Inferior parietal cortex (tissue), 1 donor: Measurements from ENCODE around the gene FERMT1.
"Not testable (repeated sequence)": the region's sequence is repeated elsewhere in the genome, so short reads cannot be mapped to it uniquely, and the experiment has no call there.

Source experiments
- DNase-seq: peaks from one replicate; pipeline ENCODE4 v3.0.0-alpha.2; 2016; ENCODE audit errors: extremely low spot score

FERMT1 gene

GRCh38 chr20:6070829-6071695, 51.8 kb downstream of the FERMT1 start:
- no peak for DNase-seq

- no peak for DNase-seq
Observed at GRCh38 chr20:6069669-6070068, 53.2 kb downstream of the FERMT1 start.

- DNase-seq: no peak
Observed at GRCh38 chr20:6067763-6068318, 55.0 kb downstream of the FERMT1 start.

- DNase-seq: no peak
Observed at GRCh38 chr20:6066582-6066981, 56.2 kb downstream of the FERMT1 start.

- no peak for DNase-seq
Observed at GRCh38 chr20:6061544-6061943, 61.3 kb downstream of the FERMT1 start.

- no peak for DNase-seq
Observed at GRCh38 chr20:6060213-6060612, 62.6 kb downstream of the FERMT1 start.

- DNase-seq: no peak
Observed at GRCh38 chr20:6058684-6059295, 64.0 kb downstream of the FERMT1 start.

GRCh38 chr20:6057691-6058090, 65.1 kb downstream of the FERMT1 start:
- no peak for DNase-seq

- no peak for DNase-seq
Observed at GRCh38 chr20:6057139-6057538, 65.7 kb downstream of the FERMT1 start.

GRCh38 chr20:6055981-6056569, 66.8 kb downstream of the FERMT1 start:
- DNase-seq: no peak

GRCh38 chr20:6055161-6055783, 67.6 kb downstream of the FERMT1 start:
- DNase-seq: no peak

GRCh38 chr20:6054689-6055051, 68.2 kb downstream of the FERMT1 start:
- DNase-seq: not testable (repeated sequence)

- DNase-seq: no peak
Observed at GRCh38 chr20:6053776-6054688, 68.8 kb downstream of the FERMT1 start, which contains the start of gene LRRN4. LRRN4 (minus strand) TSS chr20:6054060; CDS start chr20:6052799, 1,261 bp downstream.

GRCh38 chr20:6053064-6053775, 69.6 kb downstream of the FERMT1 start:
- DNase-seq: no peak

GRCh38 chr20:6051505-6051904, 71.3 kb downstream of the FERMT1 start:
- no peak for DNase-seq

- DNase-seq: no peak
Observed at GRCh38 chr20:6048391-6048790, 74.4 kb downstream of the FERMT1 start.

GRCh38 chr20:6046432-6046831, 76.4 kb downstream of the FERMT1 start:
- DNase-seq: no peak

- DNase-seq: no peak
Observed at GRCh38 chr20:6045566-6045965, 77.3 kb downstream of the FERMT1 start.

GRCh38 chr20:6044115-6044514, 78.7 kb downstream of the FERMT1 start:
- no peak for DNase-seq

- no peak for DNase-seq
Observed at GRCh38 chr20:6041808-6042265, 81.0 kb downstream of the FERMT1 start.
